ENCODE data around the gene PTBP2. TPM values are rescaled to one million over a fixed set of nuclear protein-coding genes. Genes with fewer than 3 reads are reported as not detected.
"Not testable (repeated sequence)": the region's sequence is repeated elsewhere in the genome, so short reads cannot be mapped to it uniquely, and the experiment has no call there.

The PTBP2 gene
- total RNA-seq, 1 donor from 2014 or later = 75.5 TPM

- Mint-ChIP-seq H3K36me3 (ENCODE audit: low read depth) (peaks cover 31% of the 10 kb centered on the region), H3K27me3 (ENCODE audit: low read depth) (no peaks in the 10 kb centered on the region), H3K27ac (ENCODE audit: unreplicated experiment) (peak overlapping the region; percentile 64), H3K4me3 (no peak overlapping the region), H3K9me3 (peaks cover 3% of the 10 kb centered on the region), H3K4me1 (peaks cover 28% of the 10 kb centered on the region)
- TF ChIP-seq CTCF (conservative IDR thresholded peaks at IDR 0.05) = no peak
- no peak for DNase-seq (ENCODE audit: low read depth, low spot score)
Observed at GRCh38 chr1:96748078-96748477, 26.5 kb downstream of the PTBP2 start.

DNA sequence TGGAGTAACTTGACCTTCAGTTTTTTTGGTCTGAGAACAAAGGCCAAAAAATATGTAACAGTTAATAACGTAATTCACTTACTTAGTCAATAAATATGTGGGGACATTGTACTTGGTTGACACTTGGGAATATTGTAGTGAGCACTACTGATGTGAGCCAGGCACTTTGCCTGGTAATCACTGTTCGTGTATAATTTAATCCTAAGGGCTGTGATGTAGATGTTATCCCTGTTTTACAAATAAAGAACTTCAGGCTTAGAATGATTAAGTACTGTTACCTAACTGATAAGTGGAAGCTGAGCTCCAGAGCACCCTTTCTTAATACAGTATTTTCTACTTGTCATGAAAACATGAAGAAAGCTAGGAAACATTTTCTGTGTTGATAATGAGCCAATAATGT lies 28.0 kb downstream of the PTBP2 start:
- TF ChIP-seq CTCF (conservative IDR thresholded peaks at IDR 0.05) = no peak
- Mint-ChIP-seq H3K4me3 (no peak overlapping the region), H3K36me3 (ENCODE audit: low read depth) (peaks cover 42% of the 10 kb centered on the region), H3K4me1 (peaks cover 28% of the 10 kb centered on the region), H3K27ac (ENCODE audit: unreplicated experiment) (no peak overlapping the region), H3K9me3 (peaks cover 3% of the 10 kb centered on the region), H3K27me3 (ENCODE audit: low read depth) (no peaks in the 10 kb centered on the region)
- DNase-seq (ENCODE audit: low read depth, low spot score) = no peak

DNA sequence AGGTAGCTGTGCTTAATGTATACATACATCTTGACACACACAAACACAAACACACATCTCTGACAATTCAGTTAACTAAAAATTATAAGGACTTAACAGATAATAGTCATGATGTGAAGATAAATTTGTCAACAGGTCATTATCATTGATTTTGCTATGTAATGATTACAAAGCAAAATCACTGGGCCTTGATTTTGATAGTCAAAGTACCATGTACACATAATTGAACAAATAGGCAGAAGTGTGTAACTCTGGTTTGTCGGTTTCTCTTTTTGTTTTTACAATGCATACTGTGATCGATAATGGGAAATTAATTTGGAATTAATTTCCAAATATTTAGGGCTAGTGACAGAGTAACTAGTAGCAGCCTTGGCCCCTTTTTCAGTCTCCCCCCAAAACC lies 30.8 kb downstream of the PTBP2 start:
- TF ChIP-seq CTCF (conservative IDR thresholded peaks at IDR 0.05) = no peak
- no peaks in the 10 kb centered on the region for H3K27me3 Mint-ChIP-seq (ENCODE audit: low read depth)
- no peak overlapping the region for H3K4me3 Mint-ChIP-seq
- DNase-seq (ENCODE audit: low read depth, low spot score) = no peak
- H3K36me3 Mint-ChIP-seq (ENCODE audit: low read depth) = peaks cover 69% of the 10 kb centered on the region
- peaks cover 16% of the 10 kb centered on the region for H3K9me3 Mint-ChIP-seq
- peaks cover 18% of the 10 kb centered on the region for H3K4me1 Mint-ChIP-seq
- H3K27ac Mint-ChIP-seq (ENCODE audit: unreplicated experiment) = no peak overlapping the region

DNA sequence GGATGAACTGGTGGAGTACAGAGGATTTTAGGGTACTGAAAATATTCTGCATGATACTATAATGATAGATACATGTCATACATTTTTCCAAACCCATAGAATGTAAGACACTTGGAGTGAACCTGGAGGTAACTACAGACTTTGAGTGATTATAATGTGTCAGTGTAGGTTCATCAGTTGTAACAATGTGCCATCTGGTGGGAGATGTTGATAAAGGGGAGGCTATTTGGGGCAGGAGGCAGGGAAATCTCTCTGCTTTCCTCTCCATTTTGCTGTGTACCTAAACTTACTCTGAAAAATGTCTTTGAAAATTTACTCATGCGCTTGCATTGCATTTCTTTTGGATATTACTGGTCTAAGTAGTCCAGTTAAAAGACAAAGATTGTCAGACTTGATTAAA lies 35.2 kb downstream of the PTBP2 start:
- H3K36me3 Mint-ChIP-seq (ENCODE audit: low read depth) = peaks cover 87% of the 10 kb centered on the region
- H3K4me1 Mint-ChIP-seq = no peaks in the 10 kb centered on the region
- no peak overlapping the region for H3K27ac Mint-ChIP-seq (ENCODE audit: unreplicated experiment)
- H3K27me3 Mint-ChIP-seq (ENCODE audit: low read depth) = no peaks in the 10 kb centered on the region
- no peak overlapping the region for H3K4me3 Mint-ChIP-seq
- H3K9me3 Mint-ChIP-seq = peaks cover 29% of the 10 kb centered on the region
- TF ChIP-seq CTCF (conservative IDR thresholded peaks at IDR 0.05) = no peak
- DNase-seq (ENCODE audit: low read depth, low spot score) = no peak

DNA sequence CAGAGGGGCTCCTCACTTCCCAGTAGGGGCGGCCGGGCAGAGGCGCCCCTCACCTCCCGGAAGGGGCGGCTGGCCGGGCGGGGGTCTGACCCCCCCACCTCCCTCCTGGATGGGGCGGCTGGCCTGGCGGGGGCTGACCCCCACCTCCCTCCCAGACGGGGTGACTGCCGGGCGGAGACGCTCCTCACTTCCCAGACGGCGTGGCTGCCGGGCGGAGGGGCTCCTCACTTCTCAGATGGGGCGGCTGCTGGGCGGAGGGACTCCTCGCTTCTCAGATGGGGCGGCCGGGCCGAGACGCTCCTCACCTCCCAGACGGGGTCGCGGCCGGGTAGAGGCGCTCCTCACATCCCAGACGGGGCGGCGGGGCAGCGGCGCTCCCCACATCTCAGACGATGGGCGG lies 41.0 kb downstream of the PTBP2 start:
- H3K36me3 Mint-ChIP-seq (ENCODE audit: low read depth) = peaks cover 43% of the 10 kb centered on the region
- not testable (repeated sequence) for DNase-seq (ENCODE audit: low read depth, low spot score); H3K4me3 Mint-ChIP-seq; H3K27me3 Mint-ChIP-seq (ENCODE audit: low read depth); H3K27ac Mint-ChIP-seq (ENCODE audit: unreplicated experiment); H3K4me1 Mint-ChIP-seq
- H3K9me3 Mint-ChIP-seq = peaks cover 13% of the 10 kb centered on the region

DNA sequence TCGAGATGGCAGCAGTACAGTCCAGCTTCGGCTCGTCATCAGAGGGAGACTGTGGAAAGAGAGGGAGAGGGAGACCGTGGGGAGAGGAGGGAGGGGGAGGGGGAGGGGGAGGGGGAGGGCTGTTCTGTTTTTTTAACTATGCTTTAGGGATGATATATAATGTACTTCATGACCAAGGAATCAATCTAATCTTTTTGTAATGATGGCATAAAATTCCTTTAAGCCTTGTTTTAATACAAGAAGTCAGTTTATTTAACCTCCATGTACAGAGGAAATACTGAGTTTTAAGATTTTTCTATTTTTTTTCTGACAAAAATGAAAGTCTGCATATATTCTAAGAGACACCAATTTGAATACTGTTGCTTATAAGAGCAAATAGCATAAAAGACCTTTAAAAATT lies 41.9 kb downstream of the PTBP2 start:
- H3K27me3 Mint-ChIP-seq (ENCODE audit: low read depth) = no peaks in the 10 kb centered on the region
- no peak overlapping the region for H3K4me3 Mint-ChIP-seq
- peaks cover 39% of the 10 kb centered on the region for H3K36me3 Mint-ChIP-seq (ENCODE audit: low read depth)
- no peak for DNase-seq (ENCODE audit: low read depth, low spot score)
- H3K4me1 Mint-ChIP-seq = no peaks in the 10 kb centered on the region
- peaks cover 11% of the 10 kb centered on the region for H3K9me3 Mint-ChIP-seq
- no peak for TF ChIP-seq CTCF (conservative IDR thresholded peaks at IDR 0.05)
- H3K27ac Mint-ChIP-seq (ENCODE audit: unreplicated experiment) = no peak overlapping the region

Data from neural crest cell (in vitro differentiated cells).